Adrenal gland (tissue), 5 donors: Measurements from ENCODE around the gene ARID5B.

Experiments used
- POLR2A ChIP-seq, 2 donors: fragments of 450-650 bp; IDR thresholded peaks; one replicate each; pipeline ENCODE4 v1.6.1; 2017; ENCODE audit warnings: antibody characterized with exemption in 2 of 2, mild to moderate bottlenecking in 2 of 2, moderate library complexity in 1 of 2
- TF ChIP-seq, protein P1 (sequence below), 6 experiments: fragments of 450-650 bp in 4 of 6; fragments of 200-600 bp in 2 of 6; sonication (generic) in 1 of 6; IDR thresholded peaks; 1 replicate in 5 of 6; 2 replicates in 1 of 6; pipeline versions ENCODE4 v1.5.1 to v1.8.0; 2016 to 2021; ENCODE audit warnings: antibody characterized with exemption in 6 of 6, mild to moderate bottlenecking in 2 of 6, moderate library complexity in 1 of 6
- donor health status: DM: no; HTN: no; CAD: no.

- TF ChIP-seq, protein P1, sequence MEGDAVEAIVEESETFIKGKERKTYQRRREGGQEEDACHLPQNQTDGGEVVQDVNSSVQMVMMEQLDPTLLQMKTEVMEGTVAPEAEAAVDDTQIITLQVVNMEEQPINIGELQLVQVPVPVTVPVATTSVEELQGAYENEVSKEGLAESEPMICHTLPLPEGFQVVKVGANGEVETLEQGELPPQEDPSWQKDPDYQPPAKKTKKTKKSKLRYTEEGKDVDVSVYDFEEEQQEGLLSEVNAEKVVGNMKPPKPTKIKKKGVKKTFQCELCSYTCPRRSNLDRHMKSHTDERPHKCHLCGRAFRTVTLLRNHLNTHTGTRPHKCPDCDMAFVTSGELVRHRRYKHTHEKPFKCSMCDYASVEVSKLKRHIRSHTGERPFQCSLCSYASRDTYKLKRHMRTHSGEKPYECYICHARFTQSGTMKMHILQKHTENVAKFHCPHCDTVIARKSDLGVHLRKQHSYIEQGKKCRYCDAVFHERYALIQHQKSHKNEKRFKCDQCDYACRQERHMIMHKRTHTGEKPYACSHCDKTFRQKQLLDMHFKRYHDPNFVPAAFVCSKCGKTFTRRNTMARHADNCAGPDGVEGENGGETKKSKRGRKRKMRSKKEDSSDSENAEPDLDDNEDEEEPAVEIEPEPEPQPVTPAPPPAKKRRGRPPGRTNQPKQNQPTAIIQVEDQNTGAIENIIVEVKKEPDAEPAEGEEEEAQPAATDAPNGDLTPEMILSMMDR (IDR thresholded peaks at IDR 0.05) = no peak
- no peak for TF ChIP-seq POLR2A (IDR thresholded peaks at IDR 0.05)
Measured at GRCh38 chr10:61918140-61918539, 16.6 kb downstream of the ARID5B start.
